GM12874 (cell line): ENCODE results near the gene COL17A1.

Experiments used
- CTCF ChIP-seq: IDR thresholded peaks from 2 replicates; pipeline ENCODE4 v1.5.1; 2011; ENCODE audit warnings: low read depth, mild to moderate bottlenecking, control low read depth, low read length, moderate library complexity; ENCODE audit not compliant: insufficient read depth

The COL17A1 gene

GRCh38 chr10:104052431-104052830 is 33.2 kb downstream of the COL17A1 start:
- TF ChIP-seq CTCF, result no peak

GRCh38 chr10:104049504-104050250 is 36.0 kb downstream of the COL17A1 start:
- TF ChIP-seq CTCF, result no peak

GRCh38 chr10:104046651-104047050 is 39.0 kb downstream of the COL17A1 start:
- no peak for TF ChIP-seq CTCF

- TF ChIP-seq CTCF, result peak; percentile 38
Measured at GRCh38 chr10:104045151-104046089, 40.3 kb downstream of the COL17A1 start.

- TF ChIP-seq CTCF, result no peak
Measured at GRCh38 chr10:104043854-104044253, 41.8 kb downstream of the COL17A1 start.

- no peak for TF ChIP-seq CTCF
Measured at GRCh38 chr10:104043185-104043830, 42.4 kb downstream of the COL17A1 start.

GRCh38 chr10:104041891-104042535 is 43.7 kb downstream of the COL17A1 start:
- no peak for TF ChIP-seq CTCF
